Mucosa of stomach (tissue), 1 donor: ENCODE measurements around the gene SPI1.

ENCODE experiments used
- H3K27me3 ChIP-seq: one replicate; pipeline ENCODE4 v1.7.0; 2013; ENCODE audit warnings: mild to moderate bottlenecking, low read length; ENCODE audit not compliant: control insufficient read depth, insufficient read depth
- H3K36me3 ChIP-seq: one replicate; pipeline ENCODE4 v1.7.0; 2013; ENCODE audit warnings: low read length; ENCODE audit not compliant: control insufficient read depth, insufficient read depth
- H3K4me1 ChIP-seq: one replicate; pipeline ENCODE4 v1.7.0; 2013; ENCODE audit warnings: mild to moderate bottlenecking, low read length; ENCODE audit not compliant: control insufficient read depth, insufficient read depth
- H3K4me3 ChIP-seq: one replicate; pipeline ENCODE4 v1.7.0; 2013; ENCODE audit warnings: low read length
- H3K9ac ChIP-seq: one replicate; pipeline ENCODE4 v1.7.0; 2013; ENCODE audit warnings: mild to moderate bottlenecking, low read length, moderate library complexity
- H3K9me3 ChIP-seq: one replicate; pipeline ENCODE4 v1.7.0; 2013; ENCODE audit warnings: mild to moderate bottlenecking, low read length, moderate library complexity; ENCODE audit not compliant: control insufficient read depth
- donor health status: Pancreatic carcinoma.

SPI1 gene

DNA sequence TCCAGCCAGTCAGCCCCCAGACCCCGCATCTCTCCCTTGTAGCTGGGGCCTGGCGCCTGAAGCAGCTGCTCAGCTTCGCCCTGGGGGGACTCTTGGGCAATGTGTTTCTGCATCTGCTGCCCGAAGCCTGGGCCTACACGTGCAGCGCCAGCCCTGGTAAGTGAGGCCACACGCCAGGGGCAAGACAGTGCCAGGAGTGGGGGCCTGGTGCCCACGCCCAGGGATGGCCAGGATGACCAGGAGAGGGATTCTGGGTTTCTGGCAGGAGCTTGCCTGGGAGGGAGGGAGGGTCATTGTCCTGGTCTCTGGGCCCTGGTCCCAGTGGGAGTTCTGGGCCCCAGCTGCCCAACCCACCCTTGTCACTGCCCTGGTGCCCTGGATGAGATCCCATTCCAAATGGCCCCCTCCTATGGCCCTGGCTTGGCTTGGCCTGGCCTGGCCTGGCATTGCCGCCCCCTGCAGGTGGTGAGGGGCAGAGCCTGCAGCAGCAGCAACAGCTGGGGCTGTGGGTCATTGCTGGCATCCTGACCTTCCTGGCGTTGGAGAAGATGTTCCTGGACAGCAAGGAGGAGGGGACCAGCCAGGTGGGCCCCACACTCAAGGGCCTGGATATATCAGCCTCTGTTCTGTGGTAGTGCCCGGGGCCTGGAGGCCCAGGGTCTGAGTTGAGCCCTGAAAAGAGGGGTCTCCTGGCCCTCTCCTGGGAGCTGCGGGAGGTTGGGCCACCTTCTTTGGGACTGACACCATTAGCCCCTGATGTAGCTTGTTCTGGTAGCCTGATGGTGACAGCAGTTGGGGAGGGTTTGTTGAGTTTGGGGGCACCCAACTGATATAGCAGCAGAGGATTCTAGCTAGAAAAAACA is 33.8 kb upstream of the SPI1 start:
- Histone ChIP-seq H3K9me3 (no peaks in the 10 kb centered on the region), H3K9ac (no peak overlapping the region), H3K4me3 (no peak overlapping the region), H3K36me3 (no peaks in the 10 kb centered on the region), H3K4me1 (peaks cover 42% of the 10 kb centered on the region), H3K27me3 (no peaks in the 10 kb centered on the region)

- H3K9me3 ChIP-seq = no peaks in the 10 kb centered on the region
- H3K27me3 ChIP-seq = no peaks in the 10 kb centered on the region
- H3K4me1 ChIP-seq = peaks cover 33% of the 10 kb centered on the region
- no peak overlapping the region for H3K4me3 ChIP-seq
- H3K9ac ChIP-seq = peak overlapping the region; percentile 17
- no peaks in the 10 kb centered on the region for H3K36me3 ChIP-seq
Observed at GRCh38 chr11:47410370-47411264, 32.3 kb upstream of the SPI1 start.

DNA sequence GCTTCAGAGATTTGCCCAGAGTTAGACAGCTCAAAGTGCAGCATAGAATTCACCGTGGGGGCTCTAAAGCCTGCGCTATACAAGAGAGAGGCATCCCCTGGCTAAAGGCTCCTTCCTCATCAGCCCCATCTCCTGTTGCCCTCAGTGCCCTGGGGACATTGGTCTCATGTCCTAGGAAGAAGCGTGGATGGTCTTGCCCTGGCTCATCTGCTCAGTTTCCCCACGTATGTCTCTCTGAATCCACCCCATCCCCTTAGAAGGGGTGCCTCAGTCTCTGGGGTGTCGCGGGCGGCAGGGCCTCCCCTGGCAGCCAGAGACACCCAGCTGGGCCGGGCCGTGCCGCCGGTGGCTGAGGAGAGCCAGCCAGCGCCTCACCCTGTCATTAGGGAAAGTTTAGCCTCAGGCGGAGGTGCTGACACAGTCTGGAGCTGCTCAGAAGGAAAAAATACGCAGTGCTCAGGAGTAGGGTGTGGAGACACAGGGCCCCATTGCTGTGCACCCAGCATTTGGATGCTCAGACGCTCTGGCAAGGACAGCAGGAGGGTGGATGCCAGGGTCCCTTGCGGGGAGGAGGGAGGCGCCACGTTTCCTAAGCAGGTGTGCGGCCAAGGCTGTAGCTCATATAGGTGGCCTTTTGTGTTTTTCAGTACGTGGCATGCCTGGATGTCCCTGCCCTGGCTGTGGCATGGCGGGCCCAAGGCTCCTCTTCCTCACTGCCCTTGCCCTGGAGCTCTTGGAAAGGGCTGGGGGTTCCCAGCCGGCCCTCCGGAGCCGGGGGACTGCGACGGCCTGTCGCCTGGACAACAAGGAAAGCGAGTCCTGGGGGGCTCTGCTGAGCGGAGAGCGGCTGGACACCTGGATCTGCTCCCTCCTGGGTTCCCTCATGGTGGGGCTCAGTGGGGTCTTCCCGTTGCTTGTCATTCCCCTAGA is 31.4 kb upstream of the SPI1 start:
- no peaks in the 10 kb centered on the region for H3K36me3 ChIP-seq
- peak overlapping the region; percentile 72 for H3K9ac ChIP-seq
- peak overlapping the region; percentile 29 for H3K4me3 ChIP-seq
- H3K9me3 ChIP-seq = no peaks in the 10 kb centered on the region
- H3K4me1 ChIP-seq = peaks cover 31% of the 10 kb centered on the region
- H3K27me3 ChIP-seq = no peaks in the 10 kb centered on the region

- H3K9ac ChIP-seq = peak overlapping the region; percentile 72
- H3K9me3 ChIP-seq = no peaks in the 10 kb centered on the region
- no peaks in the 10 kb centered on the region for H3K27me3 ChIP-seq
- peaks cover 31% of the 10 kb centered on the region for H3K4me1 ChIP-seq
- no peaks in the 10 kb centered on the region for H3K36me3 ChIP-seq
- H3K4me3 ChIP-seq = peak overlapping the region; percentile 29
Observed at GRCh38 chr11:47408598-47409439, 30.5 kb upstream of the SPI1 start.

DNA sequence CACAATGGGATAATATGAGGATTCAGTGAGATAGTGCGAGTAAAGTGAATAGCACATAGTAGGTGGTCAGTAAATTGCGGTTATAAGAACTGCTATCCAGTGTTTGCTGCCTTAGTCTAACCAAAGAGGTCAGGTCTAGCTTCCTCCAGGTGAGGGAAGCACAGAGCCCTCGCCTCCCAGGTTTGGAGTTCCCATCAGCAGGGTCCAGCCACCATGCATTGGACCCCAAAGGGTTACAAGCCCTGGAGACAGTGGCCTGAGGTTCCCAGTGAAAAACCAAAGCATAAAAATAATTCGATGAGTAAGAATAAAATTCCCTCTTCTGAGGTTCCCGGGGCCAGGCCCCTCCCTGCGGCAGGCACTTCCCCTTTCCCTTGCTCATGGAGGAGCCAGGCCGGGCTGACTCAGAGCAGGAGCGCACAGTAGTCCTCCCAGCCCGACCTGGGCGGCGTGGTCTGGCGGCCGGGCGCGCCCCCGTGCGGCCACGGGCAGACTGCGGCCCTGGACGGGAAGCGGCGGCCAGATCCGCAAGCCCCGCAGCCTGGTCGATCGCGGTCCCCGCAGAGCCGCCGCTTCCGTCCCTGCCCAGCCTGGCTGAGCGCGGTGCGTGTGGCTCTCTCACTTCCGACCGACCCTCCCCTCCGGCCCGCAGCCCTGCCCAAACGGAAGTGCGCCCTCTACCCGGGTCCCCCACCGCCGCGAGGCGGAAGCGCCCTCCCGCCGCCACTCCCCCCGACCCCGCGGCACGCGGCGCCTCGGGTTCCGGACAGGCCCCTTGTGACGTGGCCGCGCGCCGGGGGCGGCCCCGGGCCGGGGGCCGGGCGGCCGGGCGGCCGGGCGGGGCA is 29.6 kb upstream of the SPI1 start, which contains the start of gene SLC39A13:
TSS of gene SLC39A13 (plus strand) at position 845 of the 845 bp plus-strand sequence. CDS start 1,505 bp downstream, outside the sequence.
- H3K9me3 ChIP-seq = no peaks in the 10 kb centered on the region
- H3K4me1 ChIP-seq = peaks cover 31% of the 10 kb centered on the region
- H3K36me3 ChIP-seq = no peaks in the 10 kb centered on the region
- H3K4me3 ChIP-seq = peak within 1 kb of the TSS; percentile 65
- H3K27me3 ChIP-seq = no peaks in the 10 kb centered on the region
- peak within 1 kb of the TSS; percentile 78 for H3K9ac ChIP-seq

- Histone ChIP-seq H3K4me3 (peak overlapping the region; percentile 65), H3K27me3 (no peaks in the 10 kb centered on the region), H3K36me3 (no peaks in the 10 kb centered on the region), H3K9me3 (no peaks in the 10 kb centered on the region), H3K9ac (peak overlapping the region; percentile 78), H3K4me1 (peaks cover 31% of the 10 kb centered on the region)
Observed at GRCh38 chr11:47406896-47407745, 28.8 kb upstream of the SPI1 start.

- H3K9ac ChIP-seq = no peak overlapping the region
- H3K27me3 ChIP-seq = no peaks in the 10 kb centered on the region
- H3K4me1 ChIP-seq = peaks cover 17% of the 10 kb centered on the region
- no peaks in the 10 kb centered on the region for H3K36me3 ChIP-seq
- no peak overlapping the region for H3K4me3 ChIP-seq
- H3K9me3 ChIP-seq = no peaks in the 10 kb centered on the region
Observed at GRCh38 chr11:47403571-47403970, 25.2 kb upstream of the SPI1 start.

GRCh38 chr11:47403135-47403534 is 24.8 kb upstream of the SPI1 start:
- no peaks in the 10 kb centered on the region for H3K36me3 ChIP-seq
- no peaks in the 10 kb centered on the region for H3K27me3 ChIP-seq
- H3K9me3 ChIP-seq = no peaks in the 10 kb centered on the region
- H3K9ac ChIP-seq = no peak overlapping the region
- H3K4me3 ChIP-seq = no peak overlapping the region
- H3K4me1 ChIP-seq = peaks cover 17% of the 10 kb centered on the region

DNA sequence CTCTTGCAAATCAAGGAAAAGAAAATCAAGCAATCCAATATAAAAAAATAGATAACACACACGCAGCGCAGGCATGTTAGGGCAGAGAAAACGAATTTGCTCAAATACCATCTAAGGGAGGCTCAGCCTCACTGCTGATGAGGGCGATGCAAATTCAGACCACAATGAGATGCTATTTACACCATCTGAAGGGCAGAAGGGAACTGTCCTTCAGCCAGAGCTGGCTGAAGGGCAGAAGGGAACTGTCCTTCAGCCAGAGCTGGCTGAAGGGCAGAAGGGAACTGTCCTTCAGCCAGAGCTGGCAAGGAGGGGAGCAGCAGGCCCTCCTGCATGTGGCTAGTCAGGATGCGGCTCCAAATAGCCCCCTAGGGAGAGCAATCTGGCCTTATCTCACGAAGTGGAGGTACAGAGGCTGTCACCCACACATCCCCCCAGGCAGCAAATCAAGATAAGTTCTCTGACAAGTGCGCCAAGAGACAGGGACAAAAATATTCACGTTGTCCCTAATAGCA is 22.5 kb upstream of the SPI1 start:
- Histone ChIP-seq H3K9me3 (no peaks in the 10 kb centered on the region), H3K4me3 (no peak overlapping the region), H3K27me3 (no peaks in the 10 kb centered on the region), H3K4me1 (peaks cover 7% of the 10 kb centered on the region), H3K36me3 (no peaks in the 10 kb centered on the region), H3K9ac (peak overlapping the region; percentile 69)
